ENCODE measurements around the gene PRPF19.
A peak's percentile ranks its signal among the peaks of the same experiment; 100 is the strongest.

Gene PRPF19

DNA sequence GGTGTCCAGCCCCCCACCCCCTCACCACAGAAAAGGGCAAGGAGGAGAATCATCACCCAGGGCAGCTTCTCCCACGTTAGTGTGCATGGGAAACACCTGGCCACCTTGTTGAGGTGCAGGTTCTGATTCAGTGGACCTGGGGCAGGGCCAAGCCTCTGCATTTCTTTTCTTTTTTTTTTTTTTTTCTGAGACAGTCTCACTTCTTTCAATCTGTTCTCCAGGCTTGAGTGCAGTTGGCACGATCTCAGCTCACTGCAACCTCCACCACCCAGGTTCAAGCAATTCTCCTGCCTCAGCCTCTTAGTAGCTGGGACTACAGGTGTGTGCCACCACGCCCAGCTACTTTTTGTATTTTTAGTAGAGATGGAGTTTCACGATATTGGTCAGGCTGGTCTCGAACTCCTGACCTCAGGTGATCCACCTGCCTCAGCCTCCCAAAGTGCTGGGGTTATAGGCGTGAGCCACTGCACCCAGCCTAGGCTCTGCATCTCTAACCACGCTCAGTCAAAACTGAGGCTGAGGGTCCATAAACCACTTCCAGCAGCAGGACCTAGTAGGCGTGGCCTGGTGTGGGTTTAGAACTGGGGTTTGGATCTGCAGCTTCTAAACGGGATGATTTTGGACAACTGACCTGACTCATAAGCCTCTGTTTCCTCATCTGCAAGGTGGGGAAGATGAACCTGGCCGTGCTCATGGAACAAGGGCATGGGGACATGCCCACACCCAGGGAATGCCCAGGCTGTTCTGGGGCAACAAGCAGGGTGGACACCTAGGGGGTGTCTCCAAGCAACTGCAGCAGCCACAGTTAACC is 38.3 kb downstream of the PRPF19 start:
- Mint-ChIP-seq H3K36me3 (no peaks in the 10 kb centered on the region), H3K9me3 (no peaks in the 10 kb centered on the region), H3K4me1 (peaks cover 45% of the 10 kb centered on the region), H3K27me3 (peaks cover 21% of the 10 kb centered on the region), H3K4me3 (no peak overlapping the region), H3K27ac (no peak overlapping the region)
- DNase-seq = no peak
- CTCF ChIA-PET = interaction anchor here (0.6 to 2.2 kb wide), 4 partner anchors 20 to 1706 kb away, joined by 3 to 8 read pairs (median 5); no protein-coding TSS in a partner anchor

DNA sequence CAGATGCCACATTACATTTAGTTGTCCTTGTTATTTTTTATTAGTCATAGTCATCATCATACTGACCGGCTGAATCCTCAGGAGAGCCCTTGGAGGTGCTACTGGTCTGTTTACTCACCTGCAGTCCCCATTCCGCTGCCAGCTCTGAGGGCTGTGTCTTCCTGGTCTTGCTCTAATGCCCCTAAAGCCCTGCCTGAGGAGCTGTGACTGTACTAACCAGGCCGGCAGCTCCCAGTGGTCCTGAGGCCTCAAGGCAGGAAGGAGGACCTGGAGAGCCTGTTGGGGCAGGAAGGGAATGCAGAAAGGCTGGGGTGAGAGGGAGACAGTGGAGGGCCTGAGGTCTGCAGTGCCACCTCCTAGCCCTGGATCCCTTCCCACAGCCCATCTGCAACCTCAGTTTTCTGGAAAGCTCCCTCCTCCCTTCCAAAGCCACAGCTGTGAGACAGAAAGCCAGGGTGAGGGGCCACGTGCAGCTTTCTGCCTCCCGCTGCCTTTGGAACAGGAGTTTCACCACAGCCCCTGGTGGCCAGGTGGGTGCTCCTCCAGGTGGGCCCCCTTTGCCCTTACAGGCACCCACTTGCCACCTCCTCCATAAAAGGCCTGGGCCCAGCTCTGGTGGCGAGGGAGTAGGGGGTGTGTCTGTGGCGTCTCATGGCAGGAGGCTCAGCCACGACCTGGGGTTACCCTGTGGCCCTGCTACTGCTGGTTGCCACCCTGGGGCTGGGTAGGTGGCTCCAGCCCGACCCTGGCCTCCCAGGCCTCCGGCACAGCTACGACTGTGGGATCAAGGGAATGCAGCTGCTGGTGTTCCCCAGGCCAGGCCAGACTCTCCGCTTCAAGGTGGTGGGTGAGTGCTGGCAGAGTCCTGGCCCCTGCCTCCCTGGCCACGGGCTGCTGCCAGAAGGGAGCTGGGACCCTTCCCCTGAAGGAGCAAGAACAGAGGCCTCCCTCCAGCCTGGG is 39.2 kb downstream of the PRPF19 start, which contains the start of gene ZP1:
Gene ZP1 (plus strand): TSS at position 632 of the 960 bp plus-strand sequence. CDS start 20 bp downstream, at position 652.
- Mint-ChIP-seq H3K4me3 (no peak within 1 kb of the TSS), H3K27me3 (peaks cover 25% of the 10 kb centered on the region), H3K4me1 (peaks cover 39% of the 10 kb centered on the region), H3K27ac (peak within 1 kb of the TSS; percentile 4), H3K36me3 (no peaks in the 10 kb centered on the region), H3K9me3 (no peaks in the 10 kb centered on the region)
- no peak for DNase-seq
- CTCF ChIA-PET = interaction anchor here (2.0 to 2.2 kb wide), 2 partner anchors 20 to 36 kb away, joined by 7 to 8 read pairs; no protein-coding TSS in a partner anchor

DNA sequence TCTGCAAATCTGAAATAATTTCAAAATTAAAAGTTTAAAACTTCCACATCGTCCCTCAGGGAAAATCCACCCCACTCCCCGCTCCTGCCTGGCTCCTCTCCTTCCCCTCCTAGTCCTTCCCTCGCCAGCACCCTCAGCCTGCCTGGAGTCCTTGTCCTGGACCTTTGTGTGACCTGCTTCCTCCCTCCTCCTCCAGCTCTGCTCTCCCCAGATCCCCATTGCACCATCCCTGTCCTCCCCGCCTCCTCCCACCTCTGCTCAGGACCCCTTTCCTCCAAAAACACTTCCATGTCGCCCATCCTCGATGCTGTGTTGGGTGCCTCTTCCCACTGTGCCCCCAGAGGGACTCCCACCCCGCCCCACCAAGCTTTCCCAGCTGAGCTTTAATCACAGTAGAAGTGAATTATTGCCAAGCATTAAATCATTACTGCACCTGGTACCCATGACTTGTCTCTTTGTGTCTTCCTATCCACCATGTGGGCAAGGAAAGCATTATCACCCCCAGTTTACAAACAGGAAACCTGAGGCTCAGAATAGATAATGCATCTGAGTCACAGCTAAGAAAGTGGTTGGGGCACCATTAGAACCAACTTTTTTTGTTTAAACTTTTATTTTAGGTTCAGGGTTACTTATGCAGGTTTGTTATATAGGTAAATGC is 41.4 kb downstream of the PRPF19 start:
- CTCF ChIA-PET = no interaction called here
- no peak for DNase-seq
- Mint-ChIP-seq H3K9me3 (no peaks in the 10 kb centered on the region), H3K27me3 (peaks cover 27% of the 10 kb centered on the region), H3K4me1 (peaks cover 23% of the 10 kb centered on the region), H3K36me3 (no peaks in the 10 kb centered on the region), H3K27ac (no peak overlapping the region), H3K4me3 (no peak overlapping the region)

DNA sequence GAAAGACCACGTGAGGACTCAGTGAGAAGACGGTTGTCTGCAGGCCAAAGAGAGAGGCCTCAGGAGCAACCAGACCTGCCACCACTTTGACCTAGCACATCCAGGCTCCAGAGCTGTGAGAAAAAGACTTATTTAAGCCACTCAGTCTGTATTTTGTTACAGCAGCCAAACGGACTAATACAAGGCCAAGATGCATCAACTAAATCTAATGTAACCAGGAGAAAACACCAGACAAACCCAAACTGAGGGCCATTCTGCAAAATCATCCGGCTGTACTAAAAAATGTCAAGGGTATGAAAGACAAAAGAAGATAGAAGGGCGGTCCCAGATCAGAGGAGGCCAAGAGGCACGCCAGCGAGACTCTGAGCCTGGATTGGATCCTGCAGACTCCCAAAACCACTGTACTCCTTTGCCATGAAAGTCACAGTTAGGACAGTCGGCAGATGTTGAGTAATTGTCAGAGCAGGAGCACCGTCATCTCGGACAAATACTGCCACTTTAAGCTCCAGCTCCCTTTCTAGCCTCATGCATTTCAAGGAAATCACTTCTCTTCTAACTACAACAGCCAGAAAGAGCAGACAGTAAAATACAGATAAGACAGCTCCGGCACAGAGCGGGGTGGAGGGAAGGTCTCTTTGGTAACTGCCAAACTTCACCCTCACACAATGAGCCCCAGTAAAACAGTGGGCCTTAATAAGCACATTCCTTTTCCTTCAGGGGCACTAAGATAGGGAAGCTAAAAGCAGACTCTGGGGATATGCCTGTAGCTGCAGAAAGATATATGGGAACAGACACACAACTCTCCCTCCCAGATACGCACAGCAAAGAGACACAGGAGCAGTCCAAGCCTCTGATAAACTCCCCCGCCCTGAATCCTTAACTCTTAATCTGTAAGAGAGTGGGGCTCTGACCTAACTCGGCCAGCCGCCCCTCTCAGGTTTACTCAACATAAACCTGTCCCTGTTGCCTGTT is 42.5 kb downstream of the PRPF19 start:
- Mint-ChIP-seq H3K4me3 (no peak overlapping the region), H3K4me1 (peaks cover 22% of the 10 kb centered on the region), H3K9me3 (no peaks in the 10 kb centered on the region), H3K27ac (no peak overlapping the region), H3K36me3 (no peaks in the 10 kb centered on the region), H3K27me3 (peaks cover 23% of the 10 kb centered on the region)
- CTCF ChIA-PET = interaction anchor here (0.6 kb wide), 1 partner anchor 305 kb away, joined by 3 read pairs; no protein-coding TSS in a partner anchor
- DNase-seq = no peak

DNA sequence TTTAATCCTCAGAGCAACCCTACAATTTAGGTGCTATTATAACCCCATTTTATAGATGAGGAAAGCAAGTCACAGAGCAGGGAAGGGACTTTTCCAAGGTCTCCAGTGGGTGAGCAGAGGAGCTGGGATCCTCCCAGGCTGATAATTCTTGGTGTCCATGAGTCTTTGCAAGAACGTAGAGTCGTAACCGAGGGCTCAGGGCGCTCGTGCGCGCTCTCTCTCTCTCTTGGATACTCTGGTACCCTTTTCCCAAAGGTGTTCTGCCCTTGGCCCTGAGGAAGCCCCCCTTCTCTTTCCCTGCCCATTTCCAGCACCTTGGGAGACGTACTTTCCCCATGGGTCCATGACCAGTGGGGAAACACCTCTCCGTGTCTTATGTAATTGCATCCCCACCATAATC is 44.2 kb downstream of the PRPF19 start:
- no peak overlapping the region for H3K27ac Mint-ChIP-seq
- H3K4me3 Mint-ChIP-seq = no peak overlapping the region
- DNase-seq = no peak
- CTCF ChIA-PET = no interaction called here
- H3K27me3 Mint-ChIP-seq = peaks cover 20% of the 10 kb centered on the region
- H3K36me3 Mint-ChIP-seq = no peaks in the 10 kb centered on the region
- H3K4me1 Mint-ChIP-seq = peaks cover 28% of the 10 kb centered on the region
- no peaks in the 10 kb centered on the region for H3K9me3 Mint-ChIP-seq

DNA sequence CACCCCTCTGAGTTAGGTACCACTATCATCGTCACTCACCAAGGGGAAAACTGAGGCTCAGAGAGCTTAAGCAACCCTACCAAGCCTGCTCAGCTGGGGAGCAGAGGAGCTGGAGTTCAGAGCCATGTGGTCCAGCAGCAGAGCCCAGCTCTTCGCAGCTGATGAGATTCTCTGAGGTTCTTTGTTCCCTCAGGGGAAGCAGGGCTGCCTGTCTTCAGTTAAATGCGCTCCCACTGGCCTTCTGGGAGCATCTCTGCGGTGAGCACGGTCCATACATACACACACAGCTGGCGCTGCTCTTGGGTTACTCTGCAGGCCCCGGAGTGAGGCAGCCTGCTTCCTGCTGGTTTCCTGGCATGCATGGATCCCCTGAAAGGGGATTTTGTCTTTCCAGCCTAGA is 45.4 kb downstream of the PRPF19 start:
- Mint-ChIP-seq H3K9me3 (no peaks in the 10 kb centered on the region), H3K36me3 (no peaks in the 10 kb centered on the region), H3K27ac (no peak overlapping the region), H3K27me3 (peaks cover 24% of the 10 kb centered on the region), H3K4me1 (peaks cover 33% of the 10 kb centered on the region), H3K4me3 (no peak overlapping the region)
- CTCF ChIA-PET = interaction anchor here (1.5 kb wide), 1 partner anchor 27 kb away, joined by 6 read pairs; no protein-coding TSS in a partner anchor
- no peak for DNase-seq

DNA sequence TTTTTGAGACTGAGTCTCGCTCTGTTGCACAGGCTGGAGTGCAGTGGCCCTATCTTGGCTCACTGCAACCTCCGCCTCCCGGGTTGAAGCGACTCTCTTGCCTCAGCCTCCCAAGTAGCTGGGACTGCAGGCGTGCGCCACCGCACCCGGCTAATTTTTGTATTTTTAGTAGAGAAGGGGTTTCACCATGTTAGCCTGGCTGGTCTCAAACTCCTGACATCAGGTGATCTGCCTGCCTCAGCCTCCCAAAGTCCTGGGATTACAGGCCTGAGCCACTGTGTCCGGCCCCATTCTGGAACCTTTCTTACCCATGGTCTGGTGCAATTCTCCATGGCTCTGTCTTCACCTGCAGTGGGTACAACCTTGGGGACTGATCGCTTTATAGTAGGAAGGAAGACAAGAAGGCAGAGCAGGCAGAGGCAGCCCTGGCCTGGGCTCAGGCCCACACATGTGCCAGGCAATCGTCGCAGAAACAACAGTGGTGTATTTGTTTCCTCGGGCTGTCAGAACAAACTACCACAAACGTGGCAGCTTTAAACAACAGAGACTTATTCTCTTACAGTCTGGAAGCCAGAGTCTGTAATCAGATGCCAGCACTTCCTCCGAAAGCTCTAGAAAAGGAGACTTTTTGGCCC is 46.7 kb downstream of the PRPF19 start:
- CTCF ChIA-PET = interaction anchor here (1.5 to 4.1 kb wide), 2 partner anchors 28 to 29 kb away, joined by 6 to 12 read pairs; no protein-coding TSS in a partner anchor
- no peak for DNase-seq
- Mint-ChIP-seq H3K9me3 (no peaks in the 10 kb centered on the region), H3K27me3 (peaks cover 32% of the 10 kb centered on the region), H3K4me1 (peaks cover 36% of the 10 kb centered on the region), H3K27ac (no peak overlapping the region), H3K36me3 (no peaks in the 10 kb centered on the region), H3K4me3 (no peak overlapping the region)

DNA sequence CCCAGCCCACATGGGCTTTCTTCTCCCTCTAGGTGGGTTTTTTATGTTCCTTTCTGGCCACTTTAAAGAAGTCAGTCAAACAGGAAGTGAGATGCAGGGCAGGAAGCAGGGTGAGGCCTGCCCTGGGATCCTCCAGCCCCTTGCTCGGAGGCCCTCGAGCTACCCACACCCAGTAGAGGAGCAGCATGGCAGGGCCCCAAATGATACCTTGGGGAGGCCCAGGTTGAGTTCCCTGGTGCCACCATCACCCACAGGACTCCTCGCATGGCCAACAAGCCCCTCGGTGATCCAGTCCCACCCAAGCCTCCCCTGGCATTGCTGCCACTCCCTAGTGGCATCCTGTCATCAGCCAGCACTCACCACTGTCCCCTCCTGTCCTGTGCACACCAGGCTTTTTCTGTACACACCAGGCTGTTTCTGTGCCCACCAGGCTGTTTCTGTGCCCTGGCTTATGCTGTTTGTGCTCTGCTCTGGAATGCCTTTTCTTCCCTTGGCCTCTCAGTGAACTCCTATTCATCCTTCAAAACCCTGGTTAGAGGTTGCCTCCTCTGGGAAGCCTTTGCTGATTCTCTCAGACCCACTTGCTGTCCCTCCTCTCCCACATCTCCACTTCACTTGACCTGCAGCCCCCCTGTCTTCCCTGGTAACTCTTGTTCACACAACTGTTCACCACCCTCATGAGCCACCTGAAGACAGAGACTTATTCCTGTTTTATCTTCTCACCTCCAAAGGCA is 47.5 kb downstream of the PRPF19 start:
- peaks cover 38% of the 10 kb centered on the region for H3K4me1 Mint-ChIP-seq
- DNase-seq = peak; percentile 44

DNA sequence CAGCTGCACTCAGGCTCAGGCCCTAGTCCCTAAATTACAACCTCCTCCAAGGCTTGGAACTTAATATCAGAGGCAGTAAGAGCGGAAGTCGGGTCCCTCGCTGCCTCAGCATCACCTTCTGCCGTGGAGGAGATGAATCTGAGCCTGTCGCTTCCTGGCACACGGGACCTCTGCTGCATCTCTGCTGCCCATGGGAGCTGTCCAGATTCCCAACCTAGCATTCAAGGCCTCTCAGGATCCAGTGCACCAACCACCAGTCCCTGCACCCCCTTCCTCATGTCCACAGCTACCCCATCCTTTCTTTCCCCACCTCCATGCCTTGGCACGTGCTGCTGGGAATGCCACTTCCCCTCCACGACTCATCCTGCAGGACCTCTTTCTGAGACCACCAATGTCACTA is 48.1 kb downstream of the PRPF19 start:
- Mint-ChIP-seq H3K27me3 (peaks cover 32% of the 10 kb centered on the region), H3K4me1 (peaks cover 38% of the 10 kb centered on the region), H3K36me3 (no peaks in the 10 kb centered on the region), H3K9me3 (no peaks in the 10 kb centered on the region), H3K4me3 (no peak overlapping the region), H3K27ac (peak overlapping the region; percentile 78)
- CTCF ChIA-PET = interaction anchor here (1.5 to 4.1 kb wide), 2 partner anchors 27 to 29 kb away, joined by 3 to 12 read pairs; no protein-coding TSS in a partner anchor
- DNase-seq = no peak

More for the DNA sequence above, 47.5 kb downstream of the PRPF19 start:
- H3K36me3 Mint-ChIP-seq = no peaks in the 10 kb centered on the region
- CTCF ChIA-PET = interaction anchor here (4.1 kb wide), 1 partner anchor 28 kb away, joined by 12 read pairs; no protein-coding TSS in a partner anchor
- H3K27ac Mint-ChIP-seq = peak overlapping the region; percentile 78
- no peak overlapping the region for H3K4me3 Mint-ChIP-seq
- peaks cover 32% of the 10 kb centered on the region for H3K27me3 Mint-ChIP-seq
- no peaks in the 10 kb centered on the region for H3K9me3 Mint-ChIP-seq

DNA sequence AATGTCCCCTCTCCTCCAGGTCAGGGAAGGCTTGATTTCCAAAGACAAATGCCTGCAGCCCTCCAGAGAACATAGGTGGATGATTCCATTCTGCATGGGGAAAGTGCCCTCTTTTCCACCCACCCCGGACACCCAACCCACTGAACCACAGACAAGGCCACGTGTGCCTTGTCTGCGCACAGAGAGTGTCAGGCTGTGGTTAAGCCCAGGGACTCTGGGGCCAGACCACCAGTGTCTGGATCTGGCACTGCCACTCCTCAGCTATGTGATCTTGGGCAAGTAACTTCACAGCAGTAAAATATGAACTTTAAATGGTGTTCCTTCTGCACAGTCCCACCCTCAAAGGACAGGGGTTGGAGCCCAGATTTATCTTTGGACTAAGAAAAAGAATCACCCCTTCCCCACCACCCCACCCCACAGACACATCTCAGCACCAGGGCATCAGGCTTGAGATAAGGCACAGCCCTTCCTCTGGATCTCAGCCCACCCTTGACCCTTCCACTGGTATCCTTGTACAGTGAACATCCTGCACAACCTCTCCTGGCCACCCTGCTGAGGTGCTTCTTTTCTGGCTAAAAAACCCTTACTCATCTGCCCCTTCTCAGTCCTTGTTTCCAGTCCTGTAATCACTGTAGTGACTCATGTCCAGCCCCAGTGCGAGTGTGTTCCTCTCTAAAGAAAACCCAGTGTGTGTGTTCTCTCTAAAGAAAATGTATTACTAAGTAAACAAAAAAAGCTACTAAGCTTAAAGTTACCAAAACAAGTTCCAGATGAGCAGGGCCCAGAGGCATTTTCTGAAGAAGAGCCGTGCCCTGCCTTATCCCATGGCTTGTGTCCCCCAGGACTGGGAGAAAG is 48.8 kb downstream of the PRPF19 start:
- no peaks in the 10 kb centered on the region for H3K9me3 Mint-ChIP-seq
- H3K4me3 Mint-ChIP-seq = no peak overlapping the region
- H3K36me3 Mint-ChIP-seq = peaks cover 2% of the 10 kb centered on the region
- H3K27ac Mint-ChIP-seq = peak overlapping the region; percentile 61
- peaks cover 32% of the 10 kb centered on the region for H3K27me3 Mint-ChIP-seq
- CTCF ChIA-PET = interaction anchor here (1.5 to 4.1 kb wide), 2 partner anchors 27 to 30 kb away, joined by 3 to 12 read pairs; no protein-coding TSS in a partner anchor
- no peak for DNase-seq
- H3K4me1 Mint-ChIP-seq = peaks cover 38% of the 10 kb centered on the region
